Stimulated activated CD4-positive, alpha-beta T cell treated with anti-CD3 and anti-CD28 coated beads, Interleukin-12 subunit alpha, Interleukin-12 subunit beta, amount 100 ng/mL, for 4 hours (primary cell): ENCODE results near the gene KIR3DL1.
"Not testable (repeated sequence)": the region's sequence is repeated elsewhere in the genome, so short reads cannot be mapped to it uniquely, and the experiment has no call there.

ENCODE experiments used
- DNase-seq: peaks from one replicate; pipeline ENCODE4 v3.0.0-alpha.2; 2020

KIR3DL1 gene

GRCh38 chr19:54816251-54816650 is at the start of gene KIR3DL1:
Gene KIR3DL1, plus strand, starts transcription at chr19:54816468.
- not testable (repeated sequence) for DNase-seq

GRCh38 chr19:54769646-54770045 is 46.6 kb upstream of the KIR3DL1 start, which contains the start of gene KIR2DL1:
Gene KIR2DL1, plus strand, starts transcription at chr19:54769793. Its CDS starts 58 bp downstream, at chr19:54769851.
- not testable (repeated sequence) for DNase-seq

GRCh38 chr19:54770511-54770910 is 45.8 kb upstream of the KIR3DL1 start:
- not testable (repeated sequence) for DNase-seq

GRCh38 chr19:54771018-54771960 is 45.0 kb upstream of the KIR3DL1 start:
- DNase-seq, result not testable (repeated sequence)

- DNase-seq, result not testable (repeated sequence)
Observed at GRCh38 chr19:54772666-54773065, 43.6 kb upstream of the KIR3DL1 start.

- not testable (repeated sequence) for DNase-seq
Observed at GRCh38 chr19:54775095-54775815, 41.0 kb upstream of the KIR3DL1 start.

- DNase-seq, result not testable (repeated sequence)
Observed at GRCh38 chr19:54775830-54776229, 40.4 kb upstream of the KIR3DL1 start.

- DNase-seq, result not testable (repeated sequence)
Observed at GRCh38 chr19:54777851-54778250, 38.4 kb upstream of the KIR3DL1 start.

GRCh38 chr19:54778896-54779295 is 37.4 kb upstream of the KIR3DL1 start:
- DNase-seq, result not testable (repeated sequence)

- not testable (repeated sequence) for DNase-seq
Observed at GRCh38 chr19:54782916-54783315, 33.4 kb upstream of the KIR3DL1 start.

- not testable (repeated sequence) for DNase-seq
Observed at GRCh38 chr19:54786091-54786723, 30.1 kb upstream of the KIR3DL1 start.

GRCh38 chr19:54788154-54788553 is 28.1 kb upstream of the KIR3DL1 start:
- DNase-seq, result not testable (repeated sequence)

- no peak for DNase-seq
Observed at GRCh38 chr19:54790711-54791110, 25.6 kb upstream of the KIR3DL1 start.

GRCh38 chr19:54791476-54791875 is 24.8 kb upstream of the KIR3DL1 start:
- DNase-seq, result no peak

GRCh38 chr19:54792814-54793213 is 23.5 kb upstream of the KIR3DL1 start:
- no peak for DNase-seq

GRCh38 chr19:54795758-54796157 is 20.5 kb upstream of the KIR3DL1 start:
- DNase-seq, result no peak

GRCh38 chr19:54803410-54803809 is 12.9 kb upstream of the KIR3DL1 start, which contains the start of gene KIR2DL4:
Gene KIR2DL4, plus strand, starts transcription at chr19:54803610. Its CDS starts 42 bp downstream, at chr19:54803652.
- no peak for DNase-seq

GRCh38 chr19:54804101-54804500 is 12.2 kb upstream of the KIR3DL1 start:
- no peak for DNase-seq

- no peak for DNase-seq
Observed at GRCh38 chr19:54804571-54804970, 11.7 kb upstream of the KIR3DL1 start.

- DNase-seq, result no peak
Observed at GRCh38 chr19:54805665-54806515, 10.4 kb upstream of the KIR3DL1 start.

GRCh38 chr19:54806516-54806838 is 9.8 kb upstream of the KIR3DL1 start:
- no peak for DNase-seq

GRCh38 chr19:54814571-54814970 is 1.7 kb upstream of the KIR3DL1 start:
- DNase-seq, result not testable (repeated sequence)
